ENCODE measurements around the gene YIF1A.
"Not testable (repeated sequence)": the region's sequence is repeated elsewhere in the genome, so short reads cannot be mapped to it uniquely, and the experiment has no call there.

YIF1A gene

GRCh38 chr11:66322732-66323427 lies 33.9 kb upstream of the YIF1A start:
- no peak for DNase-seq (ENCODE audit: low read depth)
- TF ChIP-seq MAX (IDR thresholded peaks at IDR 0.05; ENCODE audit: low read depth, low read length) (no peak), POLR2A (IDR thresholded peaks at IDR 0.05; ENCODE audit: extremely low read depth, insufficient read length) (no peak), MYC (IDR thresholded peaks at IDR 0.05; ENCODE audit: low read depth, low read length) (no peak)
- TF ChIP-seq, protein P1, sequence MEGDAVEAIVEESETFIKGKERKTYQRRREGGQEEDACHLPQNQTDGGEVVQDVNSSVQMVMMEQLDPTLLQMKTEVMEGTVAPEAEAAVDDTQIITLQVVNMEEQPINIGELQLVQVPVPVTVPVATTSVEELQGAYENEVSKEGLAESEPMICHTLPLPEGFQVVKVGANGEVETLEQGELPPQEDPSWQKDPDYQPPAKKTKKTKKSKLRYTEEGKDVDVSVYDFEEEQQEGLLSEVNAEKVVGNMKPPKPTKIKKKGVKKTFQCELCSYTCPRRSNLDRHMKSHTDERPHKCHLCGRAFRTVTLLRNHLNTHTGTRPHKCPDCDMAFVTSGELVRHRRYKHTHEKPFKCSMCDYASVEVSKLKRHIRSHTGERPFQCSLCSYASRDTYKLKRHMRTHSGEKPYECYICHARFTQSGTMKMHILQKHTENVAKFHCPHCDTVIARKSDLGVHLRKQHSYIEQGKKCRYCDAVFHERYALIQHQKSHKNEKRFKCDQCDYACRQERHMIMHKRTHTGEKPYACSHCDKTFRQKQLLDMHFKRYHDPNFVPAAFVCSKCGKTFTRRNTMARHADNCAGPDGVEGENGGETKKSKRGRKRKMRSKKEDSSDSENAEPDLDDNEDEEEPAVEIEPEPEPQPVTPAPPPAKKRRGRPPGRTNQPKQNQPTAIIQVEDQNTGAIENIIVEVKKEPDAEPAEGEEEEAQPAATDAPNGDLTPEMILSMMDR (IDR thresholded peaks at IDR 0.05; ENCODE audit: low read depth, low read length): no peak
- no peak overlapping the region for H3K4me3 ChIP-seq (ENCODE audit: low read depth, low read length)

- no peak for TF ChIP-seq MYC (IDR thresholded peaks at IDR 0.05; ENCODE audit: low read depth, low read length)
- TF ChIP-seq POLR2A (IDR thresholded peaks at IDR 0.05; ENCODE audit: extremely low read depth, insufficient read length): no peak
- TF ChIP-seq MAX (IDR thresholded peaks at IDR 0.05; ENCODE audit: low read depth, low read length): no peak
- TF ChIP-seq, protein P1 (IDR thresholded peaks at IDR 0.05; ENCODE audit: low read depth, low read length): no peak
- H3K4me3 ChIP-seq (ENCODE audit: low read depth, low read length): no peak overlapping the region
- DNase-seq (ENCODE audit: low read depth): no peak
These were observed 32.7 kb upstream of the YIF1A start for GRCh38 chr11:66321606-66322005.

GRCh38 chr11:66320748-66321147 lies 31.8 kb upstream of the YIF1A start:
- not testable (repeated sequence) for H3K4me3 ChIP-seq (ENCODE audit: low read depth, low read length); DNase-seq (ENCODE audit: low read depth)

DNA sequence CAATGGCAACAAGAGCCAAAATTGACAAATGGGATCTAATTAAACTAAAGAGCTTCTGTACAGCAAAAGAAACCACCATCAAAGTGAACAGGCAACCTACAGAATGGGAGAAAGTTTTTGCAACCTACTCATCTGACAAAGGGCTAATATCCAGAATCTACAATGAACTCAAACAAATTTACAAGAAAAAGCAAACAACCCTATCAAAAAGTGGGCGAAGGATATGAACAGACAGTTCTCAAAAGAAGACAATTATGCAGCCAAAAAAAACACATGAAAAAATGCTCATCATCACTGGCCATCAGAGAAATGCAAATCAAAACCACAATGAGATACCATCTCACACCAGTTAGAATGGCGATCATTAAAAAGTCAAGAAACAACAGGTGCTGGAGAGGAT lies 31.3 kb upstream of the YIF1A start:
- DNase-seq (ENCODE audit: low read depth); H3K4me3 ChIP-seq (ENCODE audit: low read depth, low read length): not testable (repeated sequence)

DNA sequence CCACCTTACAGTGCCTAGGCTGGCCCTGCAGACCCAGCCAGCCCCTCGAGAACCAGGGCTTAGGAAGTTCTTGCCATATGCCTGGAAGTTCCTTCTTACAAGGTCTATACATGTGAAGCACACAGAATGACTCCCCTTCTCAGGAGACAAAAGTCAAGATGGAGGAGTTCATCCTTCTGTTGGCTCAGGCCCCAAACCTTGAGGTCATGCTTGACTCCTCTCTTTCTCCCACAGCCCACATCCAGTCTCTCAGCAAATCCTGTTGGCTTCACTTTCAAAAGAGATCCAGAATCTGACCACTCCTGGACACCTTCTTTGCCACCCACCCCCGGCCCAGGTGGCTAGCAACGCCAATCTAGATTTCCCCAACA lies 29.6 kb upstream of the YIF1A start:
- no peak overlapping the region for H3K4me3 ChIP-seq (ENCODE audit: low read depth, low read length)
- TF ChIP-seq MYC (IDR thresholded peaks at IDR 0.05; ENCODE audit: low read depth, low read length) (no peak), POLR2A (IDR thresholded peaks at IDR 0.05; ENCODE audit: extremely low read depth, insufficient read length) (no peak), MAX (IDR thresholded peaks at IDR 0.05; ENCODE audit: low read depth, low read length) (no peak)
- TF ChIP-seq, protein P1 (IDR thresholded peaks at IDR 0.05; ENCODE audit: low read depth, low read length): no peak
- DNase-seq (ENCODE audit: low read depth): no peak

DNA sequence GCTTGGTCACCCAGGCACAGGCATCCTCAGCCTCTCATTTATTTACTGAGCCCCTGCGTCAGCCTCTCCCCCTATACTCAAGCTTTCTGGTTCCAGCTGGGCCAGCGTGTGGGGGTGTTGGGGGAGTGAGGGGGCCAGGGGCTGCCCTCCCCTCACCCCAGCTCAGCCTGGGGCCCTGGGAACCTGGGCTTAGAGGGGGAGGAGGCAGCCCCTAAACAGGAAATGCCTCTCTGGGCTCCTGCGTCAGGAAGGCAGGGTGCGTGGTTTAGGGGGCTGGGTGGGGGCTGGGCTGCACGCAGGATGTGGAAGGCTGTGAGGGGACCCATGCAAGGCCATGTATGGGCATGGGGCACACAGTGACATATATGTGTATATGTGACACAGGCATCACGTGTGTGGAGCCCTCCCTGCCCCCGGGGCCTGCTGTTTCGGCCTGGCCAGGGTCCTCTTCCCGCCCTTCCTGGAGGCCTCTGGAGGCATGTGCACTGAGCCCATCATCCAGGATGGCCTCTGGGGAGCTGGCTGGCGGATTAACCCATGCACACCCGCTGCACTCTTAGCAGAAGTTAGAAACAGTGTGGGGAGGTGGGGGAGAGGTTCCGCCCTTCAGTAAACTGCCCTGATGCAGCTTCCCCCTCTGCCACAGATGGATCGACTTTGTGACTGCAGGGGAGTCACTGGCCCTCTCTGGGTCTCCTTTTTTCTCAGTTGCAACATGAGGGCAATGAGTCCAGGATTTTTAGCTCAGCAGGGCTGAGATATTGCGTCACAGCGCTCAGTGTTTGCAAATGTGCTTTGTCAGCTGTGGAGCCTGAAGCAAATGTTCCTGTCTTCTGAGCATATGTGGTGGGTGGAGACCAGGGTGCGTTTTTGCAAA lies 29.0 kb upstream of the YIF1A start:
- DNase-seq (ENCODE audit: low read depth): peak; percentile 100
- peak overlapping the region; percentile 32 for H3K4me3 ChIP-seq (ENCODE audit: low read depth, low read length)
- TF ChIP-seq POLR2A (IDR thresholded peaks at IDR 0.05; ENCODE audit: extremely low read depth, insufficient read length): no peak
- peak; percentile 88 for TF ChIP-seq MYC (IDR thresholded peaks at IDR 0.05; ENCODE audit: low read depth, low read length)
- TF ChIP-seq, protein P1 (IDR thresholded peaks at IDR 0.05; ENCODE audit: low read depth, low read length): no peak
- TF ChIP-seq MAX (IDR thresholded peaks at IDR 0.05; ENCODE audit: low read depth, low read length): peak; percentile 81
